Putamen (tissue), 1 donor: ENCODE results near the gene GJC1.

Experiments used
- DNase-seq: peaks from one replicate; pipeline ENCODE4 v3.0.0-alpha.2; 2016; ENCODE audit warnings: low spot score

Gene GJC1

GRCh38 chr17:44798356-44798755 is 31.7 kb downstream of the GJC1 start:
- no peak for DNase-seq

GRCh38 chr17:44797802-44798201 is 32.3 kb downstream of the GJC1 start:
- no peak for DNase-seq

GRCh38 chr17:44796731-44797130 is 33.4 kb downstream of the GJC1 start:
- DNase-seq, result no peak

GRCh38 chr17:44795928-44796327 is 34.2 kb downstream of the GJC1 start:
- no peak for DNase-seq

GRCh38 chr17:44795421-44795820 is 34.7 kb downstream of the GJC1 start:
- DNase-seq, result no peak

- no peak for DNase-seq
Observed at GRCh38 chr17:44794851-44795413, 35.2 kb downstream of the GJC1 start.

GRCh38 chr17:44793885-44794842 is 35.9 kb downstream of the GJC1 start:
- DNase-seq, result no peak

GRCh38 chr17:44792276-44792675 is 37.8 kb downstream of the GJC1 start:
- DNase-seq, result no peak

GRCh38 chr17:44788139-44788538 is 41.9 kb downstream of the GJC1 start:
- DNase-seq, result no peak

GRCh38 chr17:44787271-44787940 is 42.7 kb downstream of the GJC1 start:
- DNase-seq, result no peak

- no peak for DNase-seq
Observed at GRCh38 chr17:44786551-44787081, 43.5 kb downstream of the GJC1 start.

- no peak for DNase-seq
Observed at GRCh38 chr17:44785921-44786320, 44.2 kb downstream of the GJC1 start.

- no peak for DNase-seq
Observed at GRCh38 chr17:44782326-44782850, 47.7 kb downstream of the GJC1 start.

- DNase-seq, result no peak
Observed at GRCh38 chr17:44781551-44782325, 48.3 kb downstream of the GJC1 start.

GRCh38 chr17:44780845-44781480 is 49.1 kb downstream of the GJC1 start:
- no peak for DNase-seq

- no peak for DNase-seq
Observed at GRCh38 chr17:44780161-44780560, 49.9 kb downstream of the GJC1 start.

GRCh38 chr17:44779211-44780025 is 50.7 kb downstream of the GJC1 start:
- peak; percentile 77 for DNase-seq

- DNase-seq, result no peak
Observed at GRCh38 chr17:44778656-44779210, 51.4 kb downstream of the GJC1 start.

- no peak for DNase-seq
Observed at GRCh38 chr17:44777394-44778348, 52.4 kb downstream of the GJC1 start.
